HL-60 (cell line): ENCODE measurements around the gene TOMM40L.

ENCODE experiments used
- DNase-seq, 2 experiments: peaks; one replicate each; pipeline ENCODE4 v3.0.0-alpha.2; 2010 to 2020; ENCODE audit warnings: low read depth in 1 of 2, low spot score in 1 of 2
- H3K27ac ChIP-seq: fragments of 250-450 bp; sonication (Bioruptor Pico); replicated peaks from 2 replicates; pipeline ENCODE4 v1.5.1; 2020; ENCODE audit warnings: mild to moderate bottlenecking, moderate library complexity
- H3K27me3 ChIP-seq: fragments of 250-450 bp; sonication (Bioruptor Pico); 2 replicates; pipeline ENCODE4 v1.5.1; 2021; ENCODE audit warnings: mild to moderate bottlenecking, moderate library complexity; ENCODE audit not compliant: insufficient read depth, poor library complexity, severe bottlenecking
- H3K4me3 ChIP-seq: replicated peaks from 2 replicates; pipeline ENCODE4 v1.5.1; 2011; ENCODE audit warnings: mild to moderate bottlenecking, control low read depth, low read length; ENCODE audit not compliant: insufficient read depth
- CTCF ChIP-seq: IDR thresholded peaks from one replicate; pipeline ENCODE4 v1.5.1; 2011; ENCODE audit warnings: low read length, control low read depth, inconsistent platforms; ENCODE audit not compliant: insufficient read depth
- GABPA ChIP-seq: IDR thresholded peaks from 2 replicates; pipeline ENCODE4 v1.6.1; 2012; ENCODE audit warnings: low read depth
- POLR2AphosphoS5 ChIP-seq: IDR thresholded peaks from 2 replicates; pipeline ENCODE4 v1.6.1; 2012; ENCODE audit warnings: low read depth
- REST ChIP-seq: IDR thresholded peaks from 2 replicates; pipeline ENCODE4 v1.6.1; 2012; ENCODE audit warnings: low read depth; ENCODE audit not compliant: insufficient replicate concordance
- SPI1 ChIP-seq: IDR thresholded peaks from 2 replicates; pipeline ENCODE4 v1.6.1; 2012; ENCODE audit warnings: low read depth, mild to moderate bottlenecking, borderline replicate concordance

Gene TOMM40L

GRCh38 chr1:161196521-161197451 is 29.1 kb upstream of the TOMM40L start:
- TF ChIP-seq SPI1: no peak
- no peak for TF ChIP-seq GABPA
- TF ChIP-seq POLR2AphosphoS5: no peak
- TF ChIP-seq REST: no peak
- no peak for TF ChIP-seq CTCF
- H3K27me3 ChIP-seq: no peaks in the 10 kb centered on the region
- no peak overlapping the region for H3K4me3 ChIP-seq
- DNase-seq: no peak
- H3K27ac ChIP-seq: no peak overlapping the region

GRCh38 chr1:161197560-161198193 is 28.2 kb upstream of the TOMM40L start:
- Histone ChIP-seq H3K4me3 (no peak overlapping the region), H3K27ac (no peak overlapping the region), H3K27me3 (no peaks in the 10 kb centered on the region)
- no peak for TF ChIP-seq POLR2AphosphoS5
- TF ChIP-seq GABPA: no peak
- TF ChIP-seq SPI1: no peak
- no peak for TF ChIP-seq REST
- TF ChIP-seq CTCF: no peak
- DNase-seq: no peak

GRCh38 chr1:161198194-161198896 is 27.5 kb upstream of the TOMM40L start:
- no peaks in the 10 kb centered on the region for H3K27me3 ChIP-seq
- H3K27ac ChIP-seq: no peak overlapping the region
- TF ChIP-seq POLR2AphosphoS5: no peak
- TF ChIP-seq REST: no peak
- no peak for TF ChIP-seq CTCF
- TF ChIP-seq SPI1: no peak
- no peak for TF ChIP-seq GABPA
- DNase-seq: no peak
- H3K4me3 ChIP-seq: no peak overlapping the region
